ENCODE data around the gene KIF26A.

- TF ChIP-seq, protein P1, sequence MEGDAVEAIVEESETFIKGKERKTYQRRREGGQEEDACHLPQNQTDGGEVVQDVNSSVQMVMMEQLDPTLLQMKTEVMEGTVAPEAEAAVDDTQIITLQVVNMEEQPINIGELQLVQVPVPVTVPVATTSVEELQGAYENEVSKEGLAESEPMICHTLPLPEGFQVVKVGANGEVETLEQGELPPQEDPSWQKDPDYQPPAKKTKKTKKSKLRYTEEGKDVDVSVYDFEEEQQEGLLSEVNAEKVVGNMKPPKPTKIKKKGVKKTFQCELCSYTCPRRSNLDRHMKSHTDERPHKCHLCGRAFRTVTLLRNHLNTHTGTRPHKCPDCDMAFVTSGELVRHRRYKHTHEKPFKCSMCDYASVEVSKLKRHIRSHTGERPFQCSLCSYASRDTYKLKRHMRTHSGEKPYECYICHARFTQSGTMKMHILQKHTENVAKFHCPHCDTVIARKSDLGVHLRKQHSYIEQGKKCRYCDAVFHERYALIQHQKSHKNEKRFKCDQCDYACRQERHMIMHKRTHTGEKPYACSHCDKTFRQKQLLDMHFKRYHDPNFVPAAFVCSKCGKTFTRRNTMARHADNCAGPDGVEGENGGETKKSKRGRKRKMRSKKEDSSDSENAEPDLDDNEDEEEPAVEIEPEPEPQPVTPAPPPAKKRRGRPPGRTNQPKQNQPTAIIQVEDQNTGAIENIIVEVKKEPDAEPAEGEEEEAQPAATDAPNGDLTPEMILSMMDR (IDR thresholded peaks at IDR 0.05; ENCODE audit: low read length): no peak
- TF ChIP-seq EZH2 (IDR thresholded peaks at IDR 0.05; ENCODE audit: borderline replicate concordance, low read length): no peak
Measured at GRCh38 chr14:104138718-104139459, 502 bp downstream of the KIF26A start.

Measured in OCI-LY1 (cell line).